AG20443 (cell line): Measurements from ENCODE around the gene NANOS3.

ENCODE experiments used
- DNase-seq: peaks from one replicate; pipeline ENCODE4 v3.0.0; 2012; ENCODE audit warnings: low spot score, mixed read lengths

Gene NANOS3

DNA sequence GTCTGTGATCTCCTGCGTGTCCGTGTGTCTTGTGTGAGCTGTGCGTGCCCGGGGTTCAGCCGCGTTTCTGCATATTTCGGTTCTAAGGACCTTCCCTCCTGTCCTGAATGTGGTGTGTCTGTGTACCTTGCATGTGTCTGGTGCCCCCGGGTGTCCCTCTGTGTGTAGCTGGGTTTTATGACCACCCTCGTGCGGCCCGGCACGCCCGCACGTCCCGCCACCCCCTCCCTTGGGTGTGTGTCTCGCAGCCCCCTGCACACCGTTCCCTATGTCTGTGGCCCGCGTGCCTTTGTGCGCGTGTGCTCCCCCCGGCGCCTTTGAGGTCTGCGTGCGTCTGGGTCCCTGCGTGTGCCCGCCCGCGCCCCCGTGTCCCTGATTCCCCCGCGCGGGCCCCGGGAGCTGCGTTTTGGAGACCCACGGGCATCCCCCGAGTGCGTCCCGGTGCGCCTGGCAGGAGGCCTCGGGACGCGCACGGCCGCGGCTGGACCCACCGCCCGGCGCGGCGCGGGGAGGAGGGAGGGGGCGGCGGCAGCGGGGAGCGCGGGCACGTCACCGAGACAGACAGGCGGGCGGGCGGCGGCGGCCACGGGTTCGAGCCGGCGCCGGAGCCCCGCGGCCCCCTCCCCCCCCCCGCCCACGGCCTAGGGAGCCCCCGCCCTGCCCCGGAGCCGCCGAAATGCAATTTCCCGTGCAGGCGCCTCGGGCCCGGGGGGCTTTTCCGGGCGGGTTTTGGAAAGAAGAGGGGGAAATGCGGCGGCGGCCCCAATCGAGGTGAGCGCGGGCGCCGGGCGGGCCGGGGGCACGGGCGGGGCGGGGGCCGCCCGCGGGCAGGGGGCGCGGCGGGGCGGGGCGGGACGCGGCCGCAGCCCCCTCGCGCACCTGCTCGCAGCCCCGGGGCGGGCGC is 12.0 kb upstream of the NANOS3 start:
- peak; percentile 29 for DNase-seq

DNA sequence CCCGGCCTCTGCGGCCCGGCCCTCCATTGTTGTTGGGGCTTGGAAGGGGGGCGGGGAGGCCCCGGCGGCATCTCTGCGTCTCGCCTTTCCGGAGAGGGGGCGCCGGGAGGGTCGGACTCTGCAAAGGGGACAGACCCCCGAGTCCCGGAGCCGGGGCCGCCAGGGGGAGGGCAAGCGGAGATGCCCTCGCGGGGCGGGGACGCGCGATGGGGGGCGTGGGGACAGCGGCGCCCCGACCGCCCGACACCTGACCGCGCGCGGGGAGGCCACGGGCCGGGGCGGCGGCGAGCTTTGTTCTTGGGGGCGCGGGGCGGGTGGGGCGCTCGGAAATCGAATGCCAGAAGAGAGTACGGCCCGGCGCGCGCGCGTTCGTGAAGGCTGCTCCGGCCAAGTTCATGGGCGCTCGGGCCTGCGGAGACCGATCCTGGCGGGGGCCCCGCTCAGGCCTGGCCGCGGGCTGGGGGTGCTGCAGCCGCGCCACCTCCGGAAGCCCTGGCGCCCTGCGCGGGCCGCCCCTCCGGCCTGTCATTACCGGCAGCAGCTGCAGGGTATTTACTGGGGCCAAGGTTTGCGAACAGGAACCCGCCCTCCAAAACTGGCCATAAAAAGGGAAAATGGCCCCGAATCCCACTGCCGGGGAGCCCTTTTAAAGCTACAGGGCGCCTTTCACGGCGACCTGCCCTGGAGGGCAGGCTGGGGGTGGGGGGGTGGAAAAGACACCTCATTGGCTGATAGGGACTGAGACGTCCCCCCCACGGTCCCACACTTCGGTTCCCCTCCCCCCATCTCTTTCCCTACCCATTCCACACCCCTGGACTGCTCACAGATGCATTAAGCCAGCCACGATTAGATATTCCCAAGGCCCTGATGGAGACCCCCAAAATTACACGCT is 11.1 kb upstream of the NANOS3 start:
- peak; percentile 58 for DNase-seq

DNA sequence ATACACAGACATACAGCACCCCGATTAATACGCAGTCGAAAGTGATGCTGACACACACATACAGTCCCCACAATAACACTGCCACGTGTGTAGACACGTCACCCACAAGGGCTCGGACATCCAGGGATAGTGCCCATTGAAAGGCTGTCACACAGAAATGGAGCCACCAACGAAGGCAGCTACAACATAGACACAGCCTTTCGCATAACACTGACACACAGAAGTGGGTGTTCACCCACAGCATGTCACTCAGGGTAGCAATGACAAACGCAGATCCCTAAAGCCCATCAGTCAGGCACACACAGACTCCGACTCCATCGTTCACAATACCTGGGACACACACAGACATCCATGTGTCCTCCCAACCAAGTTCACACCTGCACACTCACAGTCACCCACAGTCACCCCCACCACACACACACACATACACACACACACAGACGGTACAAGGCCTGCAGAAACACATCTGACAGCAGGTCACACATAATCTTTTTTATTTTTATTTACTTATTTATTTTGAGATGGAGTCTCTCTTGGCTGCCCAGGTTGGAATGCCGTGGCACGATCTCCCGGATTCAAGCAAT is 10.4 kb upstream of the NANOS3 start:
- DNase-seq = no peak

DNA sequence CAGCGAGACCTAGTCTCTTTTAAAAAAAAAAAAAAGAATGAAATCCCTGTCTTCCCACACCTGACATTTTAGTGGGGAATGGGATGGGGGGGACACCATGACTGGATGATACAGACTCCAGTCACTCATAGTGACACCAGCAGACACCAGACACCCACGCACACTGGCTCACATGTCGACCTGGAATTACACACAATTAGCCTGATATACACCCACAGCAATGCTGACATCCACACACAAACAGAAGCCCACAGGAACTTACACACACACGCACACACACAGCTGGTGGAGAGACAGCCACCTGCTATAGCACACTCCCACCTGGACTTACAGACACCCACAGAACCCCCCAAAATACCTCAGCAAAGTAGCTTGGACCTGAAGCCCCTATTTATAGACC is 8.3 kb upstream of the NANOS3 start:
- no peak for DNase-seq

DNA sequence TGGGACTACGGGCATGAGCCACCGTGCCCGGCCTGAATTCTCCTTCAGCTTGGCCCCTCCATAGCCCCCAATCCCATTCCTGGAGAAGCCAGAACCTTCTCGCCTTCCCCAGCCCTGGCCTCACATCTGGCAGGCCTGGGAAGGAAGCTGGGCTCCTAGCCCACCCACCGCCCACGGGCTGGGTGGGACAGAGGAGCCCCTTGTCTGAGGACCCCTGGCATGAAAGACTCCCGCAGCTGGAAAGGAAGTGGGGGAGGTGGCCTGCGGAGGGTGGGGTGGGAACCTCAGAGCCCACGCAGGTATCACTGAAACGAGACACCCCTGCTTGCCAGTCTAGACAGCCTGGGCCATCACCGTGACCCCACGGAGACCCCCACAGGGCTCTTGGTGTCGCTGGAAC is 7.7 kb upstream of the NANOS3 start:
- DNase-seq = no peak

DNA sequence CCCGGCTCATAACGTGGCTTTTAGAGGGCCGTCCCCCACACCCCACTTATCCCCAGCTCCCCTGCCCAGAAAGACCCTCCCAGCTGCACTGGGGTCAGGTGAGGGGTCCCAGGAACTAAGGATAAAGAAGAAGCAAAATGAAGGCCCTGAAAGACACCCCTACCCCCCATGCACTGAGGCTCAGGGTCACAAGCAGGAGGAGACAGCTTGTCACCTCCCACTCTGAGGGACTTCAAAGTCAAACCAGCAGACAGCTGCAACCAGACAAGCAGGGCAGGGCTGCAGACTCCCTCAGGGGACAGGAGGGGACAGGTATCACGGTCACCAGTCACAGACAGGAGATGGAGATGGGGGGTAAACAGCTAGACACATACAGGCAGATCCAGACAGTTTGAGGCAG is 6.1 kb upstream of the NANOS3 start:
- no peak for DNase-seq

DNA sequence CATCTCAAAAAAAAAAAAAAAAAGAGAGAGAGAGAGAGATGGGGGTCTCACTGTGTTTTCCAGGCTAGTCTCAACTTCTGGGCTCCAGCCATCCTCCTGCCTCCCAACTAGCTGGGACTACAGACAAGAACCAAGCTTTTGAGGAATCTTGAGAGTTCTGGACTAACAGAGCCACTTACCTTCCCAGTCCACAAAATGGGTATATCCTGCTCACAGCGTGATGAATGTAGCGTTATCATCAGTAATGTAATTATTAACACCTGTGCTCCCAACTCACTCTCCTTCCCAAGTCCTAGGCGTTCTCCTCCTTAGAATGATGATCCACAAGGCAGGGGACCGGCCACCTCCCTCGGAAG is 4.6 kb upstream of the NANOS3 start:
- no peak for DNase-seq

DNA sequence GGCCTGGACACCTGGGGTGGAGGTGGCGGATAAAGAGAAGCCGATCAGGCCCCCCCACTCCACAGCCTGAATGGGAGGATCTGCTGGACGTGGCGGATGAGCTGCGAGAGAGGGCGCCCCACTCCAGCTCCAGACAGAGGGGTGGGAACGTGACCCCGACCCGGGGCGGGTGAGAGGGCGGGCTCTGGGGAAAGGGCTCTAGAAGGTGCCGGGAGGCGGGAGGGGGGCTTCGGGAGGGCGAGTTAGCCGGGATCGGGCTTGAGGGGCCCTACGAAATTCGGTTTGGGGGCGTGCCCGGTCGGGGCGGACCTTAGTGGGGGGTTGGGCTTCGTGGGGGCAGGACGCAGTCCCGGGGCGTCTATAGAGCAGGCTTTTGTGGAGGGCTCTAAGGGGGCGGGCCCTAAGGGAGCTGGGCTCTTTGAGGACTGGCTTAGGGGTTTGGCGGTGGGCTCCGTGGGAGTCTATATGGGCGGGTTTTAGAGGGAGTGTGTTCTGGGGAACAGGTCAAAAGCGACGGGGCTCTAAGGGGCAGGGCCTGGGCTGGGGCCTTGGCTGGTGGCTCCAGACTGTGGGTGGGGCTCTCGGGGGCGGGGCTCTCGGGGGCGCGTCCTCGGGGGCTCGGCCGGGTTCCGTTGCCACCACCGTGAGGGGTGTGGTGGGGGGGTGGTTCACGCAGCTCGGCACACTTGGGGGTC is 4.1 kb upstream of the NANOS3 start:
- DNase-seq = peak; percentile 69

DNA sequence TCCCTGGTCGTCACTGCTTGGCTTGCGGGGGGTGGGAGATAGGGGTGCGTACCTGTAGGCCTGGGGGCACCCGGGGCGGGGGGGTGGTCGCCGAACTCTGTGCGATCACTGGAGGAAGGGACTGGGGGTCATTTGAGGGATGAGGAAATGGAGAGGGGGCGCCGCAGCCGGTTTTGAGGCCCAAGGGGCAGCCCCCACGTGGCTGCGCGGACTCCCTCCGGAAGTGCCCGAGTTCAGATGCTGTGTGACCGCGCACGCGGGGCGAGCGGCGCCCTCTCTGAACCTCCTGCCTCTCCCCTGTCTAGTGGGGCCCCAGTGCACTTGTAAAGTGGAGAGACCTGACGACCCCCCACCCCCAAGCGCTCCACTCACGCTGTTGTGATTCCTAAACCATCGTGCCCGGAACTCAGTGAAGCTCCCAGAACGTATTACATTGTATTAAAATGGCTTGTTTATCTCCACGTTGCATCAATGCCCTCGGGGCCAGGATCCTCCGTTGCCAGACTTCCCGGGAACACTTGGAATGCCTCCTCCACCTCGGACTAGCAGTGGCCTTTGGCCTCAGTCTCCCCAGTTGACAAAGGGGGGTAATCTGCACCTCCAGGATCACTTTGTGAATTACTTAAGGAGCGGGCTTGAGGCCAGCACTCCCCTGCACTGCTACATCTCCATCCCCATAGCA is 3.0 kb upstream of the NANOS3 start:
- DNase-seq = no peak

DNA sequence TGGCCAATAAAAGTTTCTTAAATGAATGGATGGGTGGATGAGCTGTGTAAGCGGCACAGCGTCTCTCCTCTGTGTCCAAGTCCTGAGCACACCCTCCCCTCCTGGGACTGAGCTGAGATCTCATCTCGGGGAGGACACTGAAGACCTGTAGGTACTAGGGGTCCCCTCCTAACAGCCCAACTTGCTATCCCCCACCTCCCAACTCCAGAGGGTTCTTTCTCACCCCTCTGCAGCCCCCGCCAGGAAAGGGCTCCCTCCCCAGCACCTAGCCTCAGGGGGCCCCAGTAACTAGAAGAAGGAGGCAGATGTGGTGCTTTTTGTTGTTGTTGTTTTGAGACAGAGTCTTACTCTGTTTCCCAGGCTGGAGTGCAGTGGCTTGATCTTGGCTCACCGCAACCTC is 1.1 kb upstream of the NANOS3 start:
- no peak for DNase-seq

DNA sequence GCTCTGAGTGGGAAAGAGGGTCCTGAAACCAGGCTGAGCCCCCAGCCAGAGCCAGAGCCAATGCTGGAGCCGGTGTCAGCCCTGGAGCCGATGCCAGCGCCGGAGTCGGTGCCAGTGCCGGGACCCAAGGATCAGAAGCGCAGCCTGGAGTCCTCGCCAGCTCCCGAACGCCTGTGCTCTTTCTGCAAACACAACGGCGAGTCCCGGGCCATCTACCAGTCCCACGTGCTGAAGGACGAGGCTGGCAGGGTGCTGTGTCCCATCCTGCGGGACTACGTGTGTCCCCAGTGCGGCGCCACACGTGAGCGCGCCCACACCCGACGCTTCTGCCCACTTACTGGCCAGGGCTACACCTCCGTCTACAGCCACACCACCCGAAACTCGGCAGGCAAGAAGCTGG is 369 bp downstream of the NANOS3 start:
- no peak for DNase-seq

DNA sequence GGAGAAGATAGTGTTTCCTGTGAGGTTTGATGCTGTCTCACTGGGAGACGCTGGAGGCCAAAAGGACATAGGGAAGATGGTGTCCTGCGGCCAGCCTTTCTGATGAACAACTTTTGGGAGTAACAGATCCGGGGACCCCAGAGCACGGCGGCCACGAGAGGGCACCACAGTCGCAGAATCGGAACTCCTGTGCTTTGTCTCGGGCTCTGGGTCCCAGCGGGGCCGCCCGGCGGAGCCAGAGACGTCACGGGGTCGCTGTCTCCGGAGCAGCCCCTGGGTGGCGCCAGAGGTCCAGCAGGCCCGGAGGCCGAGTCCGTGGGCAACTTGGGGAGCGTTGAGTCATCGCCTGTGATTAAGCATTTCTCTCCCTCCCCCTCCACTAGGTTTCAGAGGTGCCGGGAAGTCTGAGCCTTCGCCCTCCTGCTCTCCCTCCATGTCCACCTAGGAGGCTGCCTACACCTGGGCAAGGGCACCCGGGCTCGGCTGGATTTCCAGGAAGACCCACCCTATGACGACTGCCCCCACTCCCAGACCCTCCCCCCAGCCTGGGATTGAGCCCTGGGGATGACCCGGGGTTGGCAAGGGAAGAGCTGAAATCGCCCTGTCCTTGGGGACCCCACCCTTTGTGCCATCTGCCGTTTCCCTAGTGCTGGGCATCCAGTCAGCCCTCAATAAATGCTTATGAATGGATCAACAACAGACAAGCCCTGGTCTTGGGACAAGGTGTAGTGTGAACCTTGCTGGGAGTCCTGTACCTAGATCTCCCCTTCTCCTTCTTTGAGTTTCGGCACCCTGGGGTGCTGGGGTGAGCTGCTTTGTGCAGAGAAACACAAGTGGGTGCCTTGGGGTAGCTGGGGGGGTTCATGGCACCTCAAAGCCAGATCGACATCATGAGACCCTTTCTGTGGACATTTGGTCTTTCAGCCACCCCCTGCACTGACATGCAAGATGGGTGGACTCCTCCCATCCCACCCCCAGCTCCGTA is 3.4 kb downstream of the NANOS3 start:
- peak; percentile 98 for DNase-seq

DNA sequence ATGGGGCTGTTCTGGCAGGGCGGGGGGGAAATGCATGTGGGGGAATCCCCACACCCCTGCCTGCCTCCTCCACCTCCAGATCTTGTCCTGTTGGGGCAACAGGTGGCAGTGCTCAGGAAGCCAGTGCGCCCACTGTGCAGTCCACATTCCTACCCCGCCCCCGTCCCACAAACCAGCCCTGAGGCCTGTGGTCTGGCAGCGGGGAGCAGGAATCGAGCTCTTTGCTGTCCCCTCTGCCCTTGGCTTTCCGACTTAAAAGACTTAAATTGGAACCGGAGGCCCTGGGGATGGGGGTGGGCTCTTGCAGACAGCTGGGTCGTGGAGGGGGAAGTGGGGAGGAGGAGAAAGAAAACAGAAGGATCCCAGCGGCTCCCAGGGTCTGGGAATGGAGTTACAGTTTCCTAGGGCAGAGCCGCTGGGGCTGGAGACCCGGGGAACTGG is 4.3 kb downstream of the NANOS3 start:
- no peak for DNase-seq

DNA sequence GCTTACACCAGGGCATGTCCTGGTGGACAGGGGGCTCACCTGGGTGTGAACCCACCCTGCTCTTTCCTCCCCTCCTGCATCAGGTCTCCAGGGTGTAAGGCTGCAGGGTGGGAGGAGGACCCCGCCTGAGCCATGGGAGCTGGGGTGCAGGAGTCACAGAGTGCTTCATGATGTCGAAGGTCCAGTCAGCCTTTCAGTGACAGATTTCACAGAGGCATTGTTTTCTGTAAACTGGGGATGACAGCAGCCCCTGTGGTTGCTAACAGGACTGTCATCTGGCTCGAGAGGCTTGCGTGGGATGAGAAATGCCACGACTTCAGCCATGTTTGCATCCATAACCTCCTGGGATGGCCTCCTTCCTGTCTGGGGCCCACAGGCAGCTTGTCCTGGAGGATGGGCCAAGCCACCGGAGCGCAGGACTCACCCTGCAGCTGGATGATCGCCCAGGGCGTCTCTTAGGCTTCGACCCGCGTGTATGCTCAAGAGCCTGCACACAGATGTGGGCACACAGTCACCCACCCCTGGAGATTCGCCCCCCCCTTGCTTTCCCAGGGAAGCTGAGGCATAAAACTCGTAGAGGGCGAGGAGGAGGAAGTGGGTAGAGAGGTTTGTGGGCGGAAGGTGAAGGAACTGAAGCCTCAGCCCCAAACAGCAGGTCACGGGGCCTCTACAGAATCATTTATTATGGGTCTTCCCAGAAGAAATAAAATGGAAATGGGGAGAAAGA is 4.9 kb downstream of the NANOS3 start:
- DNase-seq = peak; percentile 62

DNA sequence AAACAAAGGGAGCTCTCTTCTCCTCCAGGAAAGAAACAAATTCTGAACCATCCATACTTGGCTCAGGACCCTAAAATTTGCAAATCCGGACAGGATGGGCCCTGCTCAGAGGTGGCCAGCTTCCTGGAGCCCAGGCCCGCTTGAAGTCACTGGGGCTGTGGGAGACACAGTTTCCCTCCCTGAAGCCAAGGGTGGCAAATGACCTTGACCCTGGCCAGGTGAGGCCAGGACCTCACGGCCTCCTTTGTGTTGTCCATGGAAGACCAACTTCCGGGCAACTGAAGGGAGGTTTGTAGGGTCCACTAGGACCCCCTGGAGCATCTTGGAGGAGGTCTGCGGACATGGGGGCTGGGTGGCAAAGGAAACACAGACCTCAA is 5.5 kb downstream of the NANOS3 start:
- no peak for DNase-seq

DNA sequence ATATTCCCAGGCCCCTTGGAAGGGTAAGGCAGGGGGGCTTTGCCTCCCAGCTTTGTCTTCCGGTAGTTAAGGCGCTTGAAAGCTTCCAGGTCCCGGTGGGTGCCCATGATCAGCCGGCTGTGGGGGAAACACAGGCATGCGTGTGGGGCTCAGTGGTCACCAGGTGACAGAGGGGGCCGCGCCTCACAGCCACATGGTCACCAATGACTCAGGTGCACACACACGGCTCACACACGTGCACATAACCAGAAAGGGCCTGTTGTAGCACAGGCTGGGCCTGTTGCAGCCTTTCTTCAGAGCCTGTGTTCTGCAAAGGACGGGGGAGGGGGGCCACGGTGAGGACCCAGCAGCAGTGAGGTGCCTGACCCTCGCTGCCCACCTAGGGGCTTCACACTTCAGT is 5.9 kb downstream of the NANOS3 start:
- no peak for DNase-seq

DNA sequence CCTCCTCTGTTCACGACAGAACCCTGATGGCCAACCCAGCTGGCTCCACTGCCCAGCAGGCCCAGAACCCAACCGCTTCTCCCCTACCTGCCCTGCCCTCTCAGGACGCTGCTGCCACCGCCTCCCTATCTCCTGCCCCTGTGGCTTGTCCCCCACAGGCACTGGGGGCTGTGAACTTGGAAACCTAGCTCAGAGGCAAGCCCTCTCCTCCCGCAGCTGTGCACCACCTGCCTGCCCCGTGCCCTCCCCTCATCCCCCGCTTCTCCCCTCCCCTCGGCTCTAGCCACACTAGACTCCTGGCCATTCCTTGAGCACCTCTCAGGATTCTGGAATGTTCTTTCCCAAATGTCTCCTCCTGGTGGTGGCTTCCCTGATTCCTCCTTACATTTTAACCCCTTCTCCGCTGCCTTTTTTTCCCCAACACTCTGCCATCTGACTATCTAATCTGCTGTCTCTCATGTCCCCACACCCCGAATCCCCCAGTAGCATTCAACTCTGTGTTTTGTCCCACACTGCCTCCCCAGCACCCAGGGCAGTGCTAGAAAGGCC is 6.7 kb downstream of the NANOS3 start:
- no peak for DNase-seq

DNA sequence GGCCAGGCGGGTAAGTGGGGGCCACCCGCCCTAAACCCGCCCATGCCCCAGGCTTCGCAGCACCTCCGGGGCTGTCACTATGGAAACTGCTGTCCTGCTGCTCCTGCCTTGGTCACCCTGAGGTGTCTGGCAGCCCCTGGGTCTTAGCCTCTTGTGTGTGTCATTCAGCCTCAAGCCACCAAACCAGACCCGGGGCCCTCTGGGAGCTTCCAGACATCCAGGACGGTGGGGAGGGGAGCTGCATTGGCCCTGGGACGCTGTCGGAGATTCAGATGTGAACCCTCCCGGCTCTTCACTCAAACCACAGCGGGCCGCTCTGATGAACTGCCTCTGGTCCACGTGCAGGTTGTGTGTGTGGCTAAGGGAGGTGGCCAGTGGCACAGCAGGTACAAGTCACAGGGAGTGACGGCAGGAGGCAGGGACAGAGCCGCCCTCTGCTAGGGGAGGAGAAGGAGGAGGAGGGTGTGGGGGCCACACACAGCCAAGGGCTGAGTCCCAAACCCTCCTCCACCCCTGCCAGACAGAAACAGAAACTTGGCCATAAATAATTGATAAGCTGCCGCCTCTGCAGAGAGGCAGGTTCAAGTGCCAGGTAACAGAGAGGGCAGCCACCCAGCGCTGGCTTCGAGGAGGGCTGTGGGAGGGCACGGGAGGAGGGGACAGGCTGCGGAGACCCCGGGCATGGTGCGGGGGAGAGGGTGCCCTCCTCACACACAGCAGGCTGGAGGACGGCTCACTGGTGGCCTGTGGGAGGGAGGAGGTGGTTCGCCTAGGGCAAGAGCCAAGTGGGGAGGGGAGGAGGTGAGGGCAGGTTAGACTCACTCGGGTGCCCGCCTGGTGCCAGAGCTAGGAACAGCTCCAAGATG is 8.0 kb downstream of the NANOS3 start:
- no peak for DNase-seq
